CD4-positive, alpha-beta T cell treated with Interleukin-6 at 100 ng/mL for 8 hours (primary cell): Measurements from ENCODE around the gene FHAD1.
"Not testable (repeated sequence)": the region's sequence is repeated elsewhere in the genome, so short reads cannot be mapped to it uniquely, and the experiment has no call there.

Experiments
- DNase-seq: peaks from one replicate; pipeline ENCODE4 v3.0.0-alpha.2; 2020; ENCODE audit warnings: mixed read lengths, low spot score

The FHAD1 gene

GRCh38 chr1:15276691-15277446 lies 29.8 kb downstream of the FHAD1 start:
- DNase-seq = no peak

DNA sequence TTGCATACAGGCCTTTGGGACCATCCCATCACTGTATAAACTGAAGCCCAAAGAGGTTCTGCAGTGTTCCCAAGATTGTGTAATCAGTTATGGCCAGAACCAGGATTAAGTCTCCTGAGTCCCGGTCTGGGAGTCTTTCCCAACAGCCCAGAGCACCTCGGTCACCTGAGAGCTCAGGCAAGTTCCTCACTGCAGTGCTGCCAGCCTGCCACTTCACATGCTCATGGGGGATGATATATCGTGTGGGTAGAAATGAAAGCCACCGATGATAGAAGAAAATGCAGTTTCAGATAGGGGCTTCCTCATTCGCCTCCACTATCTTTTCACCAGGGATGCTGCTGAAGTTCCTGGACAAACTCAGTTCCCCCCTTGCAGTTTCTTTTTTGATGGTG lies 30.4 kb downstream of the FHAD1 start:
- no peak for DNase-seq

DNA sequence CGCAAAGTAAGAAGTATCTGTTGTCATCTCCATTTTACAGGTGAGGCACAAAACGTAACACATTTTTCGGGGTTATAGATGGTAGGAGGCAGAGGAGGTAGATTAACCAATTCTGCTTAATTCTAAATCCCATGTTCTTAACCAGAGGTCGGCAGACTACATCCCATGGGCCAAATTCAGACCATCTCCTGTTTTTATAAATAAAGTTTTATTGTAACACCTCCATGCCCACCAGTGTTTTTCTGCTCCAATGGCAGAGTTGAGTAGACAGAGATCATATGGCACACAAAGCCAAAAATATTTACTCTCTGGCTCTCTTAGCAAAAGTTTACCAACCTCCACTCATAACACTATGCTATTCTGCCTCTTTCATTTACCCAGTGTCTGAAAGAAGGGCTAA lies 30.9 kb downstream of the FHAD1 start:
- no peak for DNase-seq

DNA sequence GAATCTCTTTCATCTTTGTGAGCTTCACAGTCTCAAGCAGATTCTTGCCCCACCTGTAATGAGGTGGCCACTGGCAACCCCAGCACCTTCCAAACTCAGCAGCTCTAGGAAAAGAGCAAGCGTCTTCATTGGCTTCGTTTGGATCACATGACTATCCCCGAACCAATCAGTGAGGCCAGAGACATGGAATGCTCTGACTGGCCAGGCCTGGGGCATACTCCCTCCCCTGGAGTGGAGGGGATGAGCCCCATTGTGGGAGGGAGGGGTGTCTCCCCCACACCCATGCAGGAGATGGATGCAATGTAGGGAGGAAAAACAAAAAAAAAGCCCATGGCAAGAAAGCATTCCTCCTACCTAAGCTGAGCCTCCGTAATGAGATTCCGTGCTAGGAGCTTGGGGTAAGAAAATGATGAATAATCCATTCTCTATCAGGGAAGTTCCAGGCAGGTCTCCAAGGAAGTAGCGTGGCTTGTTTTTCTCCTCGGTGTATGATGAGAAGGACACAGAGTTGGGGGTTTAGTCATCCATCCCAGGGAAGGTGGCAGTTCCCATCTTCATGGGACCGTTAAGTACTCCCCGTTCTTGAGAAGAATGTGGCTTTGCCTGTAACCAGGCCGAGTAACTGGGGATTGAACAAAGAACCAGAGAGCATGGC lies 32.7 kb downstream of the FHAD1 start:
- DNase-seq = no peak

DNA sequence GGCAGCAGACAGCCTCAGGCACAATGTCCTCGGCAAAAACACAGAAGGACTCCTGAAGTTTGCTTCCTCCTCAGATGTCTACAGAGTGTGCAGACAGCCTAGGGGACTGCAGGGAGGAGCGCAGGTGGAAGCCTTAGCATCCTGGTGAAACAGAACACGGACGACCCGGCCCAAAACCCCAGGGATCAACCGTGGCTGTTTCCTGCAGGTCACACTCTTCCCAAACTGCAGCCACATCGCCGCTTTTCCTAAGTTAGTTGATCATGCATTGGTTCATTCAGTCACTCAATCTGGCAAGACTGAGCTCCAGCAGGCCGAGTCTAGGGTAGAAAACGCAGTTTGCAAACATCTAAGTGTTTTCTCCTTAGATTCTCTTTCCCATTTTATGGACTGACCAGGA lies 33.4 kb downstream of the FHAD1 start:
- DNase-seq = no peak

GRCh38 chr1:15282038-15282437 lies 35.0 kb downstream of the FHAD1 start:
- DNase-seq = no peak

- no peak for DNase-seq
These were observed 35.9 kb downstream of the FHAD1 start for GRCh38 chr1:15282810-15283474.

- no peak for DNase-seq
These were observed 36.5 kb downstream of the FHAD1 start for GRCh38 chr1:15283526-15283925.

- no peak for DNase-seq
These were observed 39.4 kb downstream of the FHAD1 start for GRCh38 chr1:15286452-15286851.

GRCh38 chr1:15287035-15287979 lies 40.3 kb downstream of the FHAD1 start:
- no peak for DNase-seq

- no peak for DNase-seq
These were observed 41.3 kb downstream of the FHAD1 start for GRCh38 chr1:15288173-15288926.

DNA sequence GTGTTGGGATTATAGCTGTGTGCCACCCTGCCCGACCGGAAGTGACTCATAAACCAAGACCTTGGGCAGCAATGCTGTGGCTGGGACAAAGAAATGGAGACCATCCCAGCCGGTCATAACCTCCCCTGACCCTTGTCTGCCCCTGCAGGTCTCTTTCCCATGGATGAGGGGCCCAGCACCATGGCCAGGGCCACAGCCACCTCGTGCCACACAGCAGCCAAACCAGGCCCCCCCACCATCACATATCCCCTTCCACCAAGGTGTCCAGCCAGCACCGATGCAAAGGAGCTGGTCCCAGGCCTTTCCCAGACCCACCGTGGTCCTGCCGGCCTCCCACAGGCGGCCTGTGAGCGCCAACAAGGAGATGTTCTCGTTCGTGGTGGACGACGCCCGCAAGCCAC lies 42.2 kb downstream of the FHAD1 start:
- DNase-seq = no peak

DNA sequence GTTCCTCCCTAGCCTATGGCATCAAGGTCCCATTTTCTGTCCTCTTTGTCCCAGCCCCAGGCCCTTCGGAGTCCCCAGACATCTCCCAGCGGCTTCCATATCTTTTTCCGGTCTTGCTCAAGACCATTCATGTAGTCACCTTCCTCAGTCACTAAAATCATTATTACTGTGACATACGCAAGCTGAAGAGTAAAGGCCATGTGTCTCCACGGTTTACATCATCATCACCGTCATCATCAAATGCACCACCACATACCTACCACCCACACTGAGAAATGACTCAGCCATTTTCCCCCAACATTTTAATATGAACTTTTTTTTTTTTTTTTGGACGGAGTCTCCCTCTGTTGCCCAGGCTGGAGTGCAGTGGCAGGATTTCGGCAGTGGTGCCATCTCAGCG lies 43.4 kb downstream of the FHAD1 start:
- DNase-seq = no peak

GRCh38 chr1:15295696-15296095 lies 48.7 kb downstream of the FHAD1 start:
- DNase-seq = no peak

GRCh38 chr1:15296585-15297321 lies 49.7 kb downstream of the FHAD1 start:
- DNase-seq = no peak

- not testable (repeated sequence) for DNase-seq
These were observed 51.0 kb downstream of the FHAD1 start for GRCh38 chr1:15297975-15298374.

- no peak for DNase-seq
These were observed 52.2 kb downstream of the FHAD1 start for GRCh38 chr1:15299179-15299578.

DNA sequence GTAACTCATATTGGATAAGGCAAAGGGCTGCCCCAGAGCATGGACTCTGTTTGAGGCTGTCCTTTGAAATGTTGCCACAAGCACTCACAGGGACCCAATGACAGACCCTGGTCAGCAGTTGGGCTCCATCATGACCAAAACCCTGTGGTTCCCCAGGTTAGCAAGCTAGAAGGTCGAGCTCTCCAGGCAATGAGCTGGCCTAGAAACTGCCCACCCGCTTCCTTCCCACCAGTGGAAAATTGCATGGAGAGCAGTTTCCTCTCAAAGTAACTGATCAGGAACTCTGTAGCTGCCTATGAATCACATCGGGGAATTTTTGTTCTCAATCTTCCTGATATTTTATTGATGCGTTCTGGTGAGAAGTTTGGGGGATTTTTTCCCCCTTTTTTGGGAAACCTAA lies 52.8 kb downstream of the FHAD1 start:
- no peak for DNase-seq

GRCh38 chr1:15303935-15304334 lies 56.9 kb downstream of the FHAD1 start:
- DNase-seq = no peak

GRCh38 chr1:15304708-15305467 lies 57.9 kb downstream of the FHAD1 start:
- DNase-seq = peak; percentile 52
